Right kidney (tissue), 1 donor: ENCODE measurements around the gene IFT74.
"Not testable (repeated sequence)": the region's sequence is repeated elsewhere in the genome, so short reads cannot be mapped to it uniquely, and the experiment has no call there.

Source experiments
- DNase-seq: peaks from one replicate; pipeline ENCODE4 v3.0.0-alpha.2; 2016

Gene IFT74

DNA sequence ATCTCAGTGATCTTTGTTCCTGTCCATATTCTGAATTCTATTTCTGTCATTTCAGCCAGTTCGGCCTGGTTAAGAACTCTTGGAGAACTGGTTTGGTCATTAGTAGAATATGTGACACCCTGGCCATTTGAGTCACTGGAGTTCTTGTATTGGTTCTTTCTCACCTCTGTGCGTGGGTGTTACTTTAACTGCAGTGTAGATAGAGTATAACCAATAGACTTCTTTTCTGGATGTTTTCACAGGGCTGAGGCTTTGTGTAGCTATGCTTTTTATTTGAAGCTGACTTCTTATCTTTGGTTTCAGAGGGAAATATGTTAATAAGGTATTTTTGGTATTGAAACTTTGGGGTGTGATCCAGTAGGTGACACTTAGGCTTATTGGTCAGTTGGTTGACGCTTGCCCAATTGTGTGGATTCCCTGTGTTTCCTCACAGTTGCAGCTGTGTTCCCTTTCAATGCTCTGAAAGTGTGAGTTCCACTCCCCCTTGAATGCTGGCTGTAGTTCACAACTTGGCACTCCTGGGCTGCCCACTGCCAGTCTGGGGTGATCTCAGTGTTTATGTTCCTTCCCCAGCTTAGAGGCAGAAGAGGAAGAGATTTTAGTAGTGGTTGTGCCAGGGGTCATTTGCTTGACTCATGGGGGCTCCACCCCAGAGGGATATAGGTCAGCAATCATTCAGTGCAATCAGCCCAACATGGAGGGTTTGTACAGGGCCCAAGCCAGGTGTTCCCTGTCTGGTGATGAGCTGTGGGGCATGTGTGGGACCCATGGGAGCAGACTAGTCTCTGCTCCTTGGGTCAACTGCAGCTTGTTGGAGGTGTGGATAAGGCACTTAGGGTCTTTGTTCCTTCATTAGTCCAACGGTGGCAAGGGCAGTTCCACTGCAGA lies 117.9 kb downstream of the IFT74 start:
- DNase-seq = no peak

DNA sequence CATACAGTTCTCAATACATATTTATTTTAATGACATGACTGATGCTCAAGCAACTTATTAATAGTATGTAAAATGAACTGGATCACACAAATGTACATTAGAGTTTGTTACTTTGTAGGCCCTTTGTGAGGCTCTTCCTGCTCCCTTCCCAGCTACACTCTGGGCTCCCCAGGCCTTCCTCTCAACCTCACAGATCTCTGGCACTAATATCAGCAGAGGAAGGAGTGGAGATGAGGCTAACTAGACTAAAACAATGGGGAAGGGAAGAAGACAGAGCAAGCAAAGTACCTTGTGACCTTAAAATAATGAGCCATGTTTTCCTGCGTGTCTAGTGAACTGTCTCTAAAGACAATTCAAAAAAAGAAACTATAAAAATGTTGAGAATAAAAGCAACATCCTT lies 122.5 kb downstream of the IFT74 start:
- no peak for DNase-seq

DNA sequence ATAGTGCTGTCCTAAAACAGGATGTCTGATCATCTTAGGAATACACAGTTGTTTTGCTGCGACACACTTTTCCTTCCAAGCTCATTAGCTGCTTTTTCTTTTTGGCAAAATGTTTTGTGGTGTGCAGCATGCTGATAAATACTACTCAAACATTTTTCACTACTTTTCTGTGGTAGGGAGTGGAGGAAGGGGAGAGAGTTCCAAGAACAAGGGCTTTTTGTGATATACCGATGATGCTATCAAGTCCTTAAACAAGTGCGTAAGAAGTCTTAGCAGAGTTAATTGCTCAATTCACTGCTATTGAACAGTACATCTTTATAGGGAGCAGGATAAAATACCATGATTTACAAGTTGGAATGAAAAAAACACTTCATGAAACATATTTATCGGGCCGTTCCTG lies 129.2 kb downstream of the IFT74 start:
- DNase-seq = no peak

DNA sequence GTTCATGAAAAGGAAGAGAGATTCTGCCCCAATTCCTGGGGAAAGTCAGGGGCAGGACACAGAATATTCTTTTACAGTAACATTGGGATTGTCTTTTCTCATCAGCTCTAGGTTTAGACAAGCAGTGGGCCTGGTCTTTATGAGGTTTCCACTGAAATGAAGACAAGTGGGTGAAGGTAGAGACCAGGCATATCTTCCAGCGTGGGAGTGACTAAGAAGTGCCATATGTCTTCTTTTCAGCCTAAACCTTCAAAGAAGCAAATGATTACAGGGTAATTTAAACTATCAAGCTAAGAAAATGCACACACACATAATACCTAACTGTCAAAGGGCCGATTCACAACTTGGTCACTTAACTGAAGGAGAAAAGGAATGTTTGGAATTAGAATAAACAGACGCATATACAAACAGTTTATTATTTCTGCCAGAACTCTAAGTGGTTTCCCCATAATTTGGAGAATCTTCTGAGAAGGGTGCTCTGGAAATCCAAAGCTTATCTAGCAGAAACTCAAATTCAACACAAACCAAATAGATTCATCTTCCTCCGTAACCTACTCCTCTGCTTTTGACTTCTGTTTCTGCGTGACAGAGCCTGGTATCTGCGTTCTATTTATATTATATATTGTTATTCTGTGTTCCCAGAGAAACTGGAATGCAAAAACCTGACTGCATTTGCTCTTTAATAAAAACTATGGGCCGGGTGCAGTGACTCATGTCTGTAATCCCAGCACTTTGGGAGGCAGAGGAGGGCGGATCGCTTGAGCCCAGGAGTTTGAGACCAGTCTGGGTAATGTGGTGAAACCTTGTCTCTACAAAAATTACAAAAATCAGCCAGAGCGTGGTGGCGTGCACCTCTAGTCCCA lies 130.8 kb downstream of the IFT74 start:
- DNase-seq = no peak

DNA sequence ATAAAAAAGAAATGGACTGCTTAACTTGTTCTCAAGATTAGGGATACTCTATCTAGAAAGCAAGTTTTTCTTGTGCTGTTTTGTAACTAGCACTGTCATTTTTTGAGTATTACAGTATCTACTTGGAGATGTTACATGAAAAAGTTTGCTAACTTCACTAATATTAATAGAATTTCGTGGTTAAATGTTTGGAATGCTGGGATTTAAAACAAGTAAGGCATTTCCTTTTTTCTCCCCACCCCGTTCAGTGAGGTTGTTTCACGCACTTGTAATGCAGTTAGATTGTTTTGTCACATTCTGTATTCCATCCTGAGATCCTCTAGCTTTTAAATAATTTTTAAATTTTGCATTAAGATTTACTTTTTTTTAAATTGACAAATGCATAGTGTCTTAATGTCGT lies 132.8 kb downstream of the IFT74 start:
- DNase-seq = no peak

DNA sequence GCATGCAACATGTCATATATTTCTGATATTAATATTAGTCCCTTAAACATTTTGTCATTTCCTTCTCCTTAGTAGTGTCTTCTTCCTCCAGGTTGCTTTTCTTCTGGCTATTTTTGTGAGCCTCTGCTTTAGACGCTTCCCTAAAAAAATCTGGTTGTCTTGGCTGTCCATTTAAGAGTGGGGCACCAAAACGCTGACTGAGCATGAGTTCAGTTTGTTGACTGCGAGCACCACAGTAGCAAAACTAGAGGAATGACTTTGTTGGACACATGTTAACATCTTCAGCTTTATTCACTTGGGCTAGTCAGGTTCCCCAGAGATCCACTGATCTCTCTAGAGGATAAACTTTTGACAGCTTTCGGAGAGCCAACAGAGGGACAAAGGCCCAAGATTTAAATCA lies 133.5 kb downstream of the IFT74 start:
- no peak for DNase-seq

DNA sequence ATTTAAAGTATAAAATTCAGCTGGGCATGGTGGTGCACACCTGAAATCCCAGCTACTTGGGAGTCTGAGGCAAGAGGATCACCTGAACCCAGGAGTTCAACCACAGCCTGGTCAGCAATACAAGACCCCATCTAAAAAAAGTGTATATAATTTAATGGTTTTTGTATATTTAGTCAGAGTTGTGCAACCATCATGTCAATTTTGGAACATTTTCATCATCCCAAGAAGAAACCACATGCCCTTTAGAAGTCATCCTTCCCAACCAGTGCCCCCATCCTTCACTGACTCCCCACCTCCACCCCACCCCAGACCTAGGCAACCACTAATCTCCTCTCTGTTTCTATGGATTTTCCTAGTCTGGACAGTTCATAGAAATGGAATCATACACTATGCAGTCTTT lies 134.0 kb downstream of the IFT74 start:
- DNase-seq = no peak

DNA sequence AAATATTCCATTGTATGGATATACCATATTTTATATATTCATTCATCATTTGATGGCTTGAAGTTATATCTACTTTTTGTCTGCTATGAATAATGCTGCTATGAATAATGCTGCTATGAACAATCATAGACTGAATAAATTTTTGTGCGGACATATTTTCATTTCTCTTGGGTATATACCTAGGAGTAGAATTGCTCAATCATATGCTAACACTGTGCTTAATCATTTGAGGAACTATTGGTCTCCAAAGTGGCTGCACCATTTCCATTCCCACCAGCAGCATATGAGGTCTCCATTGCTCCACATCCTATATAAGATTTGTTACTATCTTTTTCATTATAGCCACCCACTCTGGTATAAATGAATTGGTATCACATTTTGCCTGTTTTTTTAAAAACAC lies 134.5 kb downstream of the IFT74 start:
- no peak for DNase-seq

DNA sequence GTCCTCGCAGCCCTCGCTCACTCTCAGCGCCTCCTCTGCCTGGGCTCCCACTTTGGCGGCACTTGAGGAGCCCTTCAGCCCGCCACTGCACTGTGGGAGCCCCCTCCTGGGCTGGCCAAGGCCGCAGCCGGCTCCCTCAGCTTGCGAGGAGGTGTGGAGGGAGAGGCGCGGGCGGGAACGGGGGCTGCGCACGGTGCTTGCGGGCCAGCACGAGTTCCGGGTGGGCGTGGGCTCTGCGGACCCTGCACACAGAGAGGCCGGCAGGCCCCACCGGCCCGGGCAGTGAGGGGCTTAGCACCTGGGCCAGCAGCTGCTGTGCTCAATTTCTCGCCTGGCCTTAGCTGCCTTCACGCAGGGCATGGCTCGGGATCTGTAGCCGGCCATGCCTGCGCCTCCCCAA lies 136.3 kb downstream of the IFT74 start:
- not testable (repeated sequence) for DNase-seq

DNA sequence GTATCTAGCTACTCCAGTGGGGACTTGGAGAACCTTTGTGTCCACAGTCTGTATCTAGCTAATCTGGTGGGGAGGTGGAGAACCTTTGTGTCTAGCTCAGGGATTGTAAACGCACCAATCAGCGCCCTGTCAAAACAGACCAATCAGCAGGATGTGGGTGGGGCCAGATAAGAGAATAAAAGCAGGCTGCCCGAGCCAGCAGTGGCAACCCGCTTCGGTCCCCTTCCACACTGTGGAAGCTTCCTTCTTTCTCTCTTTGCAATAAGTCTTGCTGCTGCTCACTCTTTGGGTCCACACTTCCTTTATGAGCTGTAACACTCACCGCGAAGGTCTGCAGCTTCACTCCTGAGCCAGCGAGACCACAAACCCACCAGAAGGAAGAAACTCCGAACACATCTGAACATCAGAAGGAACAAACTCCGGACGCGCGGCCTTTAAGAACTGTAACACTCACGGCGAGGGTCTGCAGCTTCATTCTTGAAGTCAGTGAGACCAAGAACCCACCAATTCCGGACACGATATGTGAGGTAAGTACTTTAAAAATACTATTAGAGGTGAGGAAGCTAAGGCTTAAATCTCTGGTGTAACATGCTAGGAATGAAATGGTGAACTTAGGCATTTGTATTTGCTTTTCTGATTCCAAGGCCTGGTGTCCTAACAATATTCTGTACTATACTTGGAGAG lies 137.3 kb downstream of the IFT74 start:
- DNase-seq = not testable (repeated sequence)

DNA sequence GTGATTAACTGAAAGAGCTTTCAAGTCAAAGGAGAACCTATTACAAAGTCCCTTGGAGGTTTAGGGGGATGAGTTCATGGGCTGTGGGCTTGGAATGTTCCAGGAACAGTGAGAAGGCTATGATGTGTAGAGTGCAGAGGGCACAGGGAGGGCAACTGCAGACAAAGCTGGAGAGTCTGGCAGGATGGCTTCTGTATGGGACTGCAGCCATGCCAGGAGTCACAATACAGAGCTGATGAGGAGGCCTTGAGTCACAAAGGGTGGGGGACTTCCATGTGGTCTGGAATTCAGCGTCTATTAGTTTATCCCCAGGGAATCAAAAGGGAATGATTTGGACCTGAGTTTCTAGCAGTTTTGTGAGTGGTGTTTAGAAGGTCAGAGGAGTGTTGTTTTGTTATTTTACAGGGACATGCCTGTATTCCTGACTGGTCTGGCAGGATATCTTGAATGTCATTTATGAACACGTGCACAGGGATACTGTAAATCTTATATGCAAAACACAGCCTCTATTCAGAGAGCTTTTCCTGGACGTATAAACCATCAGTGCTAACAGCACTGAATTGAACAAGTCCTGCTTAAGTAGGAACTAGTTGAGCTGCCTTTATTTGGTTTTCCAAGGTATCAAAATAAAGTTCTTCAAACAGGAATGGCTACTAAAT lies 138.6 kb downstream of the IFT74 start:
- DNase-seq = no peak

DNA sequence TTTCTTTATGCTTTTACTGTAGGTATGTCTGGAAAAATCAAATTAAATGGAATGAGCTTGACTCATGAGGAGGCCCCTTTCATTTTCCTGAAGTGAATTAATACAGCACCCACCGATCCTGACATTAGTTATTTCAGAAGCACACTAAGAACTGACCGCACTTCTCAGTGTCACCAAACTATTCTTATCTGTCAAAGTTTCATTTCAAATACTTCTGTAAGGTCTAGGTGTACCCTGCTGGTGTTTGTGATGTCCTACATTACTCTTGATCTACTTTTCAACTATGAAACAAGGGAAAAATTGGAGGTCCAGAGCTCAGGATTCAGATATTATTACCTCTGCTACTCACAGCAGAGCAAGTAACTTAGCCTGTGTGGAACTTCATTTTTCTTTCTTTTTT lies 151.0 kb downstream of the IFT74 start:
- no peak for DNase-seq

DNA sequence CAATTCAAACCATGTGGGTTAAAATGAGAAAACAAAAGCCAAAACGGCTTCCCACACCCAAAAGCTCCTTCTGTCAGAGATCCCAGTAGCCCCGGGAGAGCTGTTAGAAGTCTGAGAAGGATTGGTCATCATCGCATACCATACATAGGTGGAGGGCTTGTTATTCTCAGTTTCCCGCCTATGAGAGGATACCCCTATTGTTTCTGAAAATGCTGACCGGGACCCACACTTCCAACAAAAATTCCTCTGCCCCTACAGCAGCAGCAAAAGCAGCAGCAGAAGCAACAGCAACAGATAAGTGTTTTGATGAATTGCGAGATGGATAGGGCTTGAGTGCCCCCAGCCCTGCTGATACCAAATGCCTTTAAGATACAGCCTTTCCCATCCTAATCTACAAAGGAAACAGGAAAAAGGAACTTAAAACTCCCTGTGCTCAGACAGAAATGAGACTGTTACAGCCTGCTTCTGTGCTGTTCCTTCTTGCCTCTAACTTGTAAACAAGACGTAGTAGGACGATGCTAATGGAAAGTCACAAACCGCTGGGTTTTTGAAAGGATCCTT lies 152.8 kb downstream of the IFT74 start, which contains the start of gene TEK:
Gene TEK, plus strand, starts transcription at position 245 of the 561 bp plus-strand sequence. CDS start 366 bp downstream, outside the sequence.
- no peak for DNase-seq

DNA sequence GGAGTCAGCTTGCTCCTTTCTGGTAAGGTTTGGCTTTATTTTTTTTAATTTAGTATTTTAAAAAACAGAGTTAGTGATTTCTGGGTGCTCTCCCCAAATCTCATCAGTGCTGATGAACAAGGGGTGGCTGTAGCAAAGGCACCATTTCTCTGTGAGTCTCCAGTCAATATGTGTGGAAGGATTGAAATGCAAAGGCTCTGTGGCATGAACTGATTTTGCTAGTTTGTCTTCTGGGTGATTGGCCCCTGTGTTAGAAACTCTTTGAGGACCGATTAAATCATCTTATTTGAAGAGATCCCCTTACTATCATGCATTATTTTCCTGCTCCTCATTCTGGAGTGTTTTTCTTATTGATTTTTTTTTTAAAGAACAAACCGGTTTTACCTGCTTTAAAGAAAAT lies 153.4 kb downstream of the IFT74 start:
- no peak for DNase-seq

DNA sequence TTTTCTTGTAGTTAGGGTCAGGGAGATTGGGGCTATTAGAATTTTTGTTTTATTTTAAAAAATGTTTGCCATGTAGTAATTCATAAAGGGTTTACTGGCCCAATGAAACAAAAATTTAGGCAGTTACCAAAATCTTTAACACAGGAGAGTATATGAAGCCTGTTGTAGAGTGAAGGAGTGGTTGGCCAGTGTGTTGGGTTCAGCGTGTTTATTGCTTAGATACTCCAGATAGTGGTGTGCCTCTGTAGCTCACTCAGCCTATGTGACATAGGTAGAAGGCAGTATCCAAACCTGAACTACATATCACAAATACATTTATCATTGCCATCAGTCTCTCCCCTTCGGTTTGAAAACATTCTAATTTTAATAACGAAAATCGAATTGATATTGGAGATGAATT lies 154.0 kb downstream of the IFT74 start:
- no peak for DNase-seq

DNA sequence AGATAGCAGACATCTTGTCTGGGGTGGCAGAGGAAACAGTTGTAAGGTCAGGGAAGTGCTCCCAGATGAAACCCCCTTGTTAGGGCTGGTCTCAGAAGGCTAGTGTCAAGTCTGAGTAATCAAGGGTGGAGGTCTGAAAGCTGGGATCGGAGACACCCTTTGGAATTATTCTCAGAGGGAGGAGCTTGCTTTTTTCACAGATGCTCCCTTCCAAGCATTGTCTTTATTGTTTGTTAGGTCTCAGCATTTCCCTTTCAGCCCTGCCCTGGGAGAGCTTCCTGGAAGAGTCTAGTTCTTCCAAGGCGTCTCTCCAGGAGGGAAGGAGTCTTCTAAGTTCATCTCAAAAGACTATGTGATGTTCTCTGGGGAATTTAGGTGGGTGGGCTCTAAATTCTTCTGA lies 156.0 kb downstream of the IFT74 start:
- DNase-seq = no peak
